Measurements from ENCODE around the gene MAD1L1.
"Not testable (repeated sequence)": the region's sequence is repeated elsewhere in the genome, so short reads cannot be mapped to it uniquely, and the experiment has no call there.

- TF ChIP-seq, protein P1, sequence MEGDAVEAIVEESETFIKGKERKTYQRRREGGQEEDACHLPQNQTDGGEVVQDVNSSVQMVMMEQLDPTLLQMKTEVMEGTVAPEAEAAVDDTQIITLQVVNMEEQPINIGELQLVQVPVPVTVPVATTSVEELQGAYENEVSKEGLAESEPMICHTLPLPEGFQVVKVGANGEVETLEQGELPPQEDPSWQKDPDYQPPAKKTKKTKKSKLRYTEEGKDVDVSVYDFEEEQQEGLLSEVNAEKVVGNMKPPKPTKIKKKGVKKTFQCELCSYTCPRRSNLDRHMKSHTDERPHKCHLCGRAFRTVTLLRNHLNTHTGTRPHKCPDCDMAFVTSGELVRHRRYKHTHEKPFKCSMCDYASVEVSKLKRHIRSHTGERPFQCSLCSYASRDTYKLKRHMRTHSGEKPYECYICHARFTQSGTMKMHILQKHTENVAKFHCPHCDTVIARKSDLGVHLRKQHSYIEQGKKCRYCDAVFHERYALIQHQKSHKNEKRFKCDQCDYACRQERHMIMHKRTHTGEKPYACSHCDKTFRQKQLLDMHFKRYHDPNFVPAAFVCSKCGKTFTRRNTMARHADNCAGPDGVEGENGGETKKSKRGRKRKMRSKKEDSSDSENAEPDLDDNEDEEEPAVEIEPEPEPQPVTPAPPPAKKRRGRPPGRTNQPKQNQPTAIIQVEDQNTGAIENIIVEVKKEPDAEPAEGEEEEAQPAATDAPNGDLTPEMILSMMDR (IDR thresholded peaks at IDR 0.05; ENCODE audit: insufficient read depth, low read length, poor library complexity, severe bottlenecking), result not testable (repeated sequence)
- TF ChIP-seq EZH2phosphoT487 (conservative IDR thresholded peaks at IDR 0.05; ENCODE audit: low read length), result not testable (repeated sequence)
Observed at GRCh38 chr7:1929349-1929925, 303.3 kb downstream of the MAD1L1 start.
